ENCODE data around the gene IL19. TPM values are rescaled to one million over a fixed set of nuclear protein-coding genes. Genes with fewer than 3 reads are reported as not detected.
A peak's percentile ranks its signal among the peaks of the same experiment; 100 is the strongest.

The IL19 gene
- total and polyA plus RNA-seq, 9 of the 15 experiments (the other 6 are each of a cell fraction or from before 2014, with no cell fraction given), result not detected

DNA sequence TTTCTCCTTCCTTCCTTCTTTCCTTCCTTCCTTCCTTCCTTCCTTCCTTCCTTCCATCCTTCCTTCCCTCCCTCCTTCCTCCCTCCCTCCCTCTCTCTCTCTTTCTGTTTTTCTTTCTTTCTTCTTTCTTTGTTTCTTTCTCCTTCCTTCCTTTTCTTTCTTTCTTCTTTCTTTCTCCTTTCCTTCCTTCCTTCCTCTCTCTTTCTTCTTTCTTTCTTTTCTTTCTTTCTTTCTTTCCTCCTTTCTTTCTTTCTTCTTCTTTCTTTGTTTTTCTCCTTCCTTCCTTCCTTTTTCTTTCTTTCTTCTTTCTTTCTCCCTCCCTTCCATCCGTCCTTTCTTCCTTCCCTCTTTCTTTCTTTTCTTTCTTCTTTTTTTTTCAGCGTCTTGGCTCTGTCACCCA lies 18.1 kb upstream of the IL19 start (continued):
- TF ChIP-seq, protein P1, sequence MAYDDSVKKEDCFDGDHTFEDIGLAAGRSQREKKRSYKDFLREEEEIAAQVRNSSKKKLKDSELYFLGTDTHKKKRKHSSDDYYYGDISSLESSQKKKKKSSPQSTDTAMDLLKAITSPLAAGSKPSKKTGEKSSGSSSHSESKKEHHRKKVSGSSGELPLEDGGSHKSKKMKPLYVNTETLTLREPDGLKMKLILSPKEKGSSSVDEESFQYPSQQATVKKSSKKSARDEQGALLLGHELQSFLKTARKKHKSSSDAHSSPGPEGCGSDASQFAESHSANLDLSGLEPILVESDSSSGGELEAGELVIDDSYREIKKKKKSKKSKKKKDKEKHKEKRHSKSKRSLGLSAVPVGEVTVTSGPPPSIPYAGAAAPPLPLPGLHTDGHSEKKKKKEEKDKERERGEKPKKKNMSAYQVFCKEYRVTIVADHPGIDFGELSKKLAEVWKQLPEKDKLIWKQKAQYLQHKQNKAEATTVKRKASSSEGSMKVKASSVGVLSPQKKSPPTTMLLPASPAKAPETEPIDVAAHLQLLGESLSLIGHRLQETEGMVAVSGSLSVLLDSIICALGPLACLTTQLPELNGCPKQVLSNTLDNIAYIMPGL (CRISPR knock-in tag; IDR thresholded peaks at IDR 0.05), result no peak
- TF ChIP-seq, protein P2, sequence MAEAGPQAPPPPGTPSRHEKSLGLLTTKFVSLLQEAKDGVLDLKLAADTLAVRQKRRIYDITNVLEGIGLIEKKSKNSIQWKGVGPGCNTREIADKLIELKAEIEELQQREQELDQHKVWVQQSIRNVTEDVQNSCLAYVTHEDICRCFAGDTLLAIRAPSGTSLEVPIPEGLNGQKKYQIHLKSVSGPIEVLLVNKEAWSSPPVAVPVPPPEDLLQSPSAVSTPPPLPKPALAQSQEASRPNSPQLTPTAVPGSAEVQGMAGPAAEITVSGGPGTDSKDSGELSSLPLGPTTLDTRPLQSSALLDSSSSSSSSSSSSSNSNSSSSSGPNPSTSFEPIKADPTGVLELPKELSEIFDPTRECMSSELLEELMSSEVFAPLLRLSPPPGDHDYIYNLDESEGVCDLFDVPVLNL (CRISPR knock-in tag; IDR thresholded peaks at IDR 0.05; ENCODE audit: low read depth), result no peak
- TF ChIP-seq NR2C1 (IDR thresholded peaks at IDR 0.05), result no peak
- TF ChIP-seq NR2C1 (tag; IDR thresholded peaks at IDR 0.05), result no peak

DNA sequence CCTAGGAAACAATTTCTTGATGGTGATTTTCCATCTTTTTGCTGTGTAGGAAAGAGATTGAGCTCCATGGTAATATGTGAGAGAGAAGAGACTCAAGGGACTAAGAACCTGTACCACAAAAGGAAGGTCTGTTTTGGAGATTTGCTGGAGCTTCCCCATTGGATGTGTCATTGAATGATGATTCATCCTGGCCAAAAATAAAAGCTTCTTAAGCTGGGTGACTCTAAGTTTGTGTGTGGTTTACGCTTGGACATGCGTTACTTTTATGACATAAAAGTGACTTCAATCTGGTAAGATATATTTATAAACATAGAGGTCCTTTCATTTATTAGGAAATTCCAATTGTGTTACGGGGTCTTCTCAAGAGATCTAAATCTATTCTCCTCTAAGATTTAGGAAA lies 17.4 kb upstream of the IL19 start:
- POLR2A ChIA-PET, result no interaction called here
- CTCF ChIA-PET (ENCODE audit: low intra/inter-chr PET ratio), result no interaction called here
- Histone ChIP-seq H3K9me3 (replicated peaks; ENCODE audit: control insufficient read depth, insufficient read depth, low read depth, low read length) (no peaks in the 10 kb centered on the region), H3K36me3 (ENCODE audit: control insufficient read depth, insufficient read depth, low read length) (no peaks in the 10 kb centered on the region), H3K4me1 (replicated peaks in 1 of 2; ENCODE audit: control insufficient read depth in 2 of 2, insufficient read depth in 2 of 2, low read length in 2 of 2) (no peaks in the 10 kb centered on the region), H3K27ac (ENCODE audit: extremely low read depth, low read depth, low read length) (no peak overlapping the region), H3K27me3 (ENCODE audit: control insufficient read depth in 2 of 2, insufficient read depth in 2 of 2, low read length in 2 of 2) (peaks cover 21 to 34% of the 10 kb centered on the region in 2 experiments), H3K9ac (ENCODE audit: insufficient read depth in 1 of 2, low read depth in 2 of 2, low read length in 2 of 2) (no peak overlapping the region), H2AFZ (ENCODE audit: low read depth, low read length) (no peak overlapping the region), H3K79me2 (ENCODE audit: control insufficient read depth, insufficient read depth, low read length) (no peaks in the 10 kb centered on the region), H3K4me3 (no peak overlapping the region), H4K20me1 (replicated peaks; ENCODE audit: control insufficient read depth, insufficient read depth, low read length) (no peaks in the 10 kb centered on the region), H3K9me1 (ENCODE audit: control insufficient read depth, insufficient read depth, low read length) (no peaks in the 10 kb centered on the region), H3K4me2 (ENCODE audit: insufficient read depth, low read length) (no peak overlapping the region)
- FAIRE-seq (no peak), ATAC-seq (no peak), DNase-seq (ENCODE audit: extremely low read depth in 1 of 4, low spot score in 3 of 4) (no peak)
- intact Hi-C loops (cut with micrococcal nuclease) (no loop called here), in situ Hi-C loops (cut with MboI) (no loop called here)
- BruUV-seq (replicated peaks), result no TSS peak
- WGBS (ENCODE audit: insufficient coverage, low coverage, missing lambda C conversion rate), result 14% methylated on average over 3 of the region's 3 CpGs
- TF ChIP-seq HDAC6 (IDR thresholded peaks at IDR 0.05; ENCODE audit: low read depth, low read length) (no peak), MAFK (IDR thresholded peaks at IDR 0.05; ENCODE audit: low read length) (no peak), TAL1 (IDR thresholded peaks at IDR 0.05) (no peak), ZBED1 (IDR thresholded peaks at IDR 0.05) (no peak), CXXC5 (CRISPR knock-in tag; IDR thresholded peaks at IDR 0.05) (no peak), LCOR (CRISPR knock-in tag; IDR thresholded peaks at IDR 0.05) (0 out of 2 replicates have a peak, but pooled peaks have one; percentile 34), NCOA2 (IDR thresholded peaks at IDR 0.05; ENCODE audit: partially characterized antibody in 2 of 2) (no peak), TFE3 (CRISPR knock-in tag; IDR thresholded peaks at IDR 0.05) (no peak), CC2D1A (IDR thresholded peaks at IDR 0.05) (no peak), FOSL1 (tag; conservative IDR thresholded peaks at IDR 0.05) (peak; percentile 77), MTA1 (IDR thresholded peaks at IDR 0.05; ENCODE audit: borderline replicate concordance) (no peak), NONO (IDR thresholded peaks at IDR 0.05; ENCODE audit: low read depth in 2 of 2, low read length in 1 of 2) (no peak)

Data from K562 (cell line).